OCI-M1 (cell line): ENCODE data around the gene CEBPG.

Experiments used
- DNase-seq: peaks from one replicate; lab custom pipeline; 2025; lab: John Stamatoyannopoulos, UW

Gene CEBPG

DNA sequence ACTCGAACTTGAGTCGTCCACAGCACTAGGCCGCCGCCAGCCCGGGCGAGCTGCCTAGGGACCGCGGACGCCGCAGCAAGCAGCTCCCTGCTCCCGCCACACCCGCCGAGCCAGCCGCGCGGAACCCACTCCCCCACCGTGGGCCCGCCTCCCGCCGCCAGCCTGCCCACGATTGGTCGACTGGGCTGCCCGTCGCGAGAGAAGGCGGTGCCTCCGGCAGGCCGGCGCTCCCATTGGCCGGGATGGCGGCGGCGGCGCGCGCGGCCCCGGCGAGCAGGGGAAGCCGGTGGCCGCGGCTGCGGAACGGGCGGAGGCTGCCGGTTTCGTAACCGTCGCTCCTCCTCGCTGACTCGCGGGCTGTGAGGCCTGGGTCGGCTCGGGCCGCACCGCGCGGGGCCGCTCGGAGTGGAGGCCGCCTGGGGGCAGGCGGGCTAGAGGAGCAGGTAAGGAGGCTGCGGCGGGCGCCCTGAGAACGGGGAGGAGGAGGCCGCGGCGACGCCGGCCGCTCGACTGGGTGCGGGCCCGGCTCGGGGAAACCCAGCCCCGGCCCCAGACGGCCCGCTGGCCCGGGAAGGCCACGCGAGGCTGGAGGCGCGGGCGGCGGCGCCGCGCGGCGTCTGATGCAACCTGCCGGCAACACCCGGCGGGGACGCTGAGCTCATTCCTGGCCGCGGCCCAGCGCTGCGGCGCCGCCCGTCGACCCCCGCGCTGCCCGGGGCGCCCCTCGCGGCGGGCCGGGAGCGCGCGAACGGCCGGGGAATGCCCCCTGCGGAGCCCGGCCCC, at the start of gene CEBPG:
Gene CEBPG (plus strand): TSS at position 257 of the 783 bp plus-strand sequence. CDS start 5,531 bp downstream, outside the sequence.
- peak; percentile 96 for DNase-seq

GRCh38 chr19:33324628-33325027, 48.9 kb upstream of the CEBPG start:
- DNase-seq: no peak

DNA sequence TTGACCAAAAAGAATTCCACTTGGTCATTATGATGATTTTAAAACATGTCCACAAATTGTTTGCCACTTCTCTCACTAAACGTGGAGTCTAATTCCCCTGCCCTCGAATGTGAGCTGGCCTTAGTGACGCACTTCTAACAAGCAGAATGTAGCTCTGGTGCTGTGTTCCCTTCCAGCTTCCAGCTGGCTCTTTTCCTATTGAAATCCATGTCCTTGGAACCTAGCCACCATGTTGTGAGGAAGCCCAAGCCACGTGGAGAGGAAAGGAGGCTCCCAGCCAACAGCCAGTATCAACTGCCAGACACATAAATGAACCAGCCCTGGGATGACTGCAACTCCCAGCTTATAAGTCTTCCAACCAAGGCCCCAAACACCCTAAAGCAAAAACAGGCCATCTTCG, 47.6 kb upstream of the CEBPG start:
- DNase-seq: no peak

DNA sequence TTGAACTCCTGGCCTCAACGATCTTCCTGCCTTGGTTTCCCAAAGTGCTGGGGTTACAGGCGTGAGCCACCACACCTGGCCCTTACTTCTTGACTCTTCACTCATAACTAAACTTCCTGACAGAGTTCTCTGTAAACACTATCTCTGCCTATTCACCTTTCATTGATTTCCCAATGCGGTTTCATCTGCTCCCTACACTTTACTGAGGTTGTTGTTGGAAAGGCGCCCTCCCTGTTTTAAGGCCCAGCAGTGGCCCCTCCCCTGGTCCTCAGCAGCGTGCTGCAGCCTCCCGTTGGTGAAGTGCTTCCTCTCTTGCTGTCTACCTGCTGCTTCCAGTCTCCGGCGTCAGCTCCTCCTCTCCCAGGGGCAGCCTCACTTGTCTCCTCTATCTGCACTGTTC, 44.4 kb upstream of the CEBPG start:
- no peak for DNase-seq

DNA sequence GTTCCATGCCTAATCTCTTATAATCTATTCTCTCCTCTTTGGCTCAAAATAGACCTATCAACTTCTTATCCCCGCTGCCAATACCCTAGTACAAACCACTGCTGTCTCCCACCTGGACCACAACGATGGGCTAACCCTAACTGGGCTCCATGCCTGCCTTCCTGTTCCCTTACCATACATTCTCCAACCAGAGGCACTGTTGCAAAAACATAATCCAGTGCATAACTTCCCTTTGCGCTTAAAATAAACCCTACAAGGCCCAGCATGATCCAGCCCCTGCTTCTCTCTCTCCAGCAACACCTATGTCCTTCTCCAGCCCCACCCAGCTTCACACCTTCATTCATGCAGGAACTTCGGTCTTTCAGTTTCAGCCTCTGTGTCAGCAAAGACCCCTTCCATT, 43.8 kb upstream of the CEBPG start:
- no peak for DNase-seq

GRCh38 chr19:33332248-33332647, 41.3 kb upstream of the CEBPG start:
- DNase-seq: peak; percentile 54

GRCh38 chr19:33333151-33333550, 40.4 kb upstream of the CEBPG start:
- no peak for DNase-seq

DNA sequence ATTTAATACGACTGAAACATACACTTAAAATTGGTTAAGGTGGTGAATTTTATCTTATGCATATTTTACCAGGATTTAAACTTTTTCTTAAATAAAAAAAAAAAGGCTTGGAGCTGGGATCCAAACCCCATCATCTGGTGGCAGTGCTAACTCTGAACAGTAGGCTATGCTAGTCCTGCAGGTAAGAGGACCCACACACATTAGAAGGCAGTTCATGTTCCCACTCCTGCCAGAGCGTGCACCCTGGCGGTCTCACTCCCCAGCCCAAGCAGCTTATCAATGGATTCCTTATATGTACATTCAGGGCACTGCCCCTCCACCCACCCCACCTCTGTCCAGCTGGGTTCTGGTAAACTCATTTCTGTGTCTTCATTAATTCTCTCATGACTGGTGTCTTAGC, 39.9 kb upstream of the CEBPG start:
- peak; percentile 26 for DNase-seq

GRCh38 chr19:33334271-33334670, 39.2 kb upstream of the CEBPG start:
- no peak for DNase-seq

DNA sequence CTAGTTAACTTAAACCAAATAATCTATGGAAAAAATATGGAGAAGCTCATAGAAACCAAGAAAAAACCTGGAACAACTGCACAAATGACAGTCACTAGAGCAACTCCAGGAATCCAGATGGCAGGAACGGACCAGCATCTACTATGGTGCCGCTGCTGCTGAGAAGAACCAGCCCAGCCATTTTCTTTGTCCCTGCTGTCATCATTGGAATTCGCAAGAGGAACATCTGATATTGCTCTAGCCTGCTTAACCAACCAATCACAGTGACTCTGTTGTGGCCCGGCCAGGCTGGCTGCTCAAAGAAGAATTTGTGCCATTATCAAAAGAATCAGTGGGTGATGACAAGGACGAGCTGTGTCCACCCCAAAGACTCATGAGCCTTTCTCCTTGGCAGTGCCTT, 38.1 kb upstream of the CEBPG start:
- no peak for DNase-seq

- DNase-seq: no peak
Measured at GRCh38 chr19:33339016-33339984, 34.2 kb upstream of the CEBPG start.

- DNase-seq: no peak
Measured at GRCh38 chr19:33340991-33341390, 32.5 kb upstream of the CEBPG start.

DNA sequence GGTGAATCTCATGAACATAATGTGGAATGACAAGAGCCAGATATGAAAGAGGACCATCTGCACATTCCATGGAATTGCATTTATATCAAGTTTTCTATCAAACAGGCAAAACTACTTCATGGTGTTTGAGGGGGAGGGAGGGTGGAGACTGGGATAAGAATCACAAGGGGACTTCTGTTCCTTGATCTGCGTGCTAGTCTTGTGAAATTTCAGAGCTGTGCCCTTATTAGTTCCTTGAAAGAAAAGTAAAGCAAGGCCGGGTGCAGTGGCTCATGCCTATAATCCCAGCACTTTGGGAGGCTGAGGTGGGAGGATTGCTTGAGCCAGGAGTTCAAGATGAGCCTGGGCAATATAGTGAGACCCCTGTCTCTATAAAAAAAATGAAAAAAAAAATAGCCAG, 30.2 kb upstream of the CEBPG start:
- DNase-seq: no peak

DNA sequence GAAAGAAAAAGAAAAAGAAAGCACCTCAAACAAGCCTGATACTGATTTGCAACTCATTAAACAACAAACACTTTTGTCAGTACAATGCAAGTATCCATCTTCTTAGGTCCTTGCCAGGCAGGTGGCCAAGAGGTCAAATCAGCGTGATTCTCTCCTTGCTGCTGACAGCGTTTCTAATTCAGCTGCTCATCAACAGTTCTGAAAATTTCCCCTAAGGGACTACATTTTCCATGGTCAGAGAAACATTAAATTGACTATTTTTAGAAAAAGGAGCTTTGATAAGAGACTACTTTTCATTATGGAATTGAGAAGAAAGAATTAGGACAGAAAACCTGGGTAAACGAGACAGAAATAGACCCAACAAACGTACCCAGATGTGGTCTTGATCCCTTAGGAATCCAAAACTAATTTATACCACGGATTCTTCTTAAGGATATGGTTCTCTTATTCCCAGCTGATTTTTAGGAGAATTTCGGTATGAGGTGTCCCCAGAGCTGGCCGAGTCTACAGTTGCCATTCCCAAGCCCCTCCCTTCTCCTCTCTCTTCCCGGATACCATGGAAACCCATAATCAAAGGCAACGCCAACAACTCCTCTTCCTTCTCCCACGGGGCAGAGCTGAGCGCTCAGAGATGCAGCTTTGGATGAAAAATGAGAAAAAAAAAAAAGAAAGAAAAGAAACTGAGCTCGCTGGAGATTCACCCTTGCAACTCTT, 29.5 kb upstream of the CEBPG start:
- DNase-seq: no peak

DNA sequence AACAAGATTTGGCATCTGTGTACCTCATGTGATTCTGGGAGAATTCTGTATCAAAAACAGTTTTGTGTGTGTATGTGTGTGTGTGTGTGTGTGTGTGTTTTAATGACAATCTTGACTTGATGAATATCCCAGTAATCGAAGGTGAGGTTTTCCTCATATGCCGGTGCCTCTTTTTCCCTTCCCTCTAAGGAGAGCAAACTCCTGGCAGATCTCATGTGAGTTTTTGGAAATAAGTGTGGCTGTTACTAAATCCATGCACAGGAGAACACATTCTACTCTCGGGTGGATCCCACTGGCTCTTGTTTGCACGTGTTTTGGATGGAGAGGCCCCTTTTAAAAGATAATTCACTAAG, 29.0 kb upstream of the CEBPG start:
- DNase-seq: no peak

- no peak for DNase-seq
Measured at GRCh38 chr19:33345163-33345562, 28.3 kb upstream of the CEBPG start.

DNA sequence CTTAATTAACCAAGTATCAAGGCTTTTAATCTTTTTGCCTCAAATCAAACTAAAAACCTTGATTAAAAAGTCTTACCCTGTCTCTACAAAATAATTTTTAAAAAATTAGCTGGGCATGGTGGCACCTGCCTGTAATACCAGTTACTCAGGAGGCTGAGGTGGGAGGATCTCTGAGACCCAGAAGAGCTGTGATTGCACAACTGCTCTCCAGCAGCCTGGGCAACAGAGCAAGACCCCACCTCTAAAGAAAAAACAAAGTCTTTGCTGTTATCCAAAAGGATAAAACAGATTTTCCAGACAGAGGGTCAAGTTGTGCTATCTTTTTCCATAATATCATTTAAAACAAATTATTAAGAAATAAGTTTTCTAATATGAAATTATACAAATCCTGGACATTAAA, 26.8 kb upstream of the CEBPG start:
- no peak for DNase-seq

GRCh38 chr19:33347300-33347699, 26.2 kb upstream of the CEBPG start:
- DNase-seq: no peak

DNA sequence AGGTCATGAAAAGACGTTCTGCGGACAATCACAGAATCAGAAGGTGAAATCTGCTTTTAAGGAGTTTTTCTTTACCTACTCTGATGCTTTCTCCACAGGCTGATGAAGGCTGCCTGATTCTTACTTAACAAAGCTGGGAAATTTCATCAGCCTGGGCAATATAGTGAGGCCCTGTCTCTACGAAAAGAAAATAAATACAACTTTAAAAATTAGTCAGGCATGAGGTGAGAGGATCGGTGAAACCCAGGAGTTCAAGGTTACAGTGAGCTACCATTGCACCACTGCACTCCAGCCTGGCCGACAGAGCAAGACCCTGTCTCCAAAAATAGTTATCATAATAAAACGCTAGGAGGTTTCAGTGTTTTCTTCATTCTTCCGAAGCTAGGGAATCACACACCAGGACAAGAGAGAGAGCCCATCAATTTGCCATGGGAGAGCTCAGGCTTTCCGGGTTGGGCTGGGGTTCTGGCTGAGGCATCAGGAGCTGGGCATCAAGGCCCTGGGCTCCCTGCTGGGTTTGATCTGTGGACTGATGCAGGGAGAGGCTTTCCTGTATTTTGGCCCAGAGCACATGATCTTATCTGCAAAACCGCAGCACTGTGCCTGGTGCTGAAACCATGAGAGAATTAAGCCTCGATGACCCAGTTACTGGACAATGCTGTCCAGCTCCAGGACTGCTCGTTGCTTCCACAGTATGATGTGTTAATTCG, 25.1 kb upstream of the CEBPG start:
- DNase-seq: peak; percentile 41

DNA sequence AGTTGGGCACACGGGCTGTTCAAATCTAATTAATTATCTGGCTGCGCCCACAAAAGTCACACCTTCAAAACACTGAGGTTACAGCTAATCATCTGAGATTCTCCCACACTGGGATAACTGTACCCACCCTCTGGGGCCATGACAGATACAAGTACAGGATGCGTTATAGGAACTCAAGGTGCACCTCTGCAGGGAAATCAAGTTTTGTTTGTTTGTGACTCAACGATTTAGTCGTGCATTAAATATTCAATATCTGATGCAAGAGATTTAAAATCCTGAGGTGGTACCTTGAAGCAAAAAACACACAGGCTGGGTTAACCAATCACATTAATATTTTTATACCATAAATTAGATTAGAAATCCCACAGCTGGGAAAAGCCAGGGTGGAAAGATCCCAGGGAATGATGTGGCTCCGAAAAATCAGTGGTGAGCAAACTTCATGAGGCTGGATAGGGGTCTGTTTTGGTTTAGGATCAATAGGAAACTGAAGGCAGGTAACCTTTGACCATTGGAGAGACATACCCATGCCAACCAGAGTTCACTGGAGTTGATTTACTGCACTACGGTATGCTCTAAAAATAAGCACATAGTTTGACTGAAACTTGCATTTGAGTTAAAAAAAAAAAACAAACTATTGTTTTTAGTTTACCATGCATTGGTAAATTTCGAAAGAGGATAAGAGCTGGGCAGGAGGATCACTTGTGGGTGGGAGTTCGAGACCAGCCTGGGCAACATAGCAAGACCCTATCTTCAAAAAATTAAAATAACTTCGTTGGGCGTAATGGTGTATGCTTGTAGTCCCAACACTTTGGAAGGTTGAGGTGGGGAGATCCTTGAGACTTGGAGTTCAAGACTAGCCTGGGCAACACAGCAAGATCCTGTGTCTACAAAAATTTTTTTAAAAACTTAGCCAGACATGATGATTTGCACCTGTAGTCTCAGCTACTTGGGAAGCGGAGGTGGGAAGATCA, 23.9 kb upstream of the CEBPG start:
- no peak for DNase-seq
